ENCODE results near the gene ITGAE.

Gene ITGAE

GRCh38 chr17:3766779-3767178, 34.2 kb downstream of the ITGAE start:
- DNase-seq (ENCODE audit: insufficient read length, low spot score) (no peak), FAIRE-seq (no peak)

- no peak for FAIRE-seq
Measured at GRCh38 chr17:3765981-3766380, 35.0 kb downstream of the ITGAE start.

DNA sequence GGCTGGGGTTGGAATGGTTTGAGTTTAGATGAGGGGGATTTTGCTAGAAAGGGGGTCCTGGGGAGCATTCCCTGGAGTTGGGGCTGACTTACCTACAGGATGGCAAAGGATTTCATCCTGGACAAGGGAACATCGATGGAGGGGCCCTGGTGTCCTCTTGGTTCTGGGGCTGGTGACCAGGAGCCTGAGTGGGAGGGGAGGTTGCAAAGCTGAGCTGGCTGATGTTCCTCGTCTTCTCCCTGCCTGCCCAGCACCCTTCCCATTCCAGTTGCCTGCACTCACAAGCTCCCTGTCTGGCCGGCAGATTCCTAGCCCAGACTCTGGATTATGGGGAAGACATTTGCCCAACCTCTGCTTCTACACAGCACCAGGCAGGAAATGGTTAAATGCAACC, 37.2 kb downstream of the ITGAE start:
- no peak for DNase-seq (ENCODE audit: insufficient read length, low spot score)
- FAIRE-seq = no peak

More at GRCh38 chr17:3765981-3766380, 35.0 kb downstream of the ITGAE start:
- no peak for DNase-seq (ENCODE audit: insufficient read length, low spot score)

DNA sequence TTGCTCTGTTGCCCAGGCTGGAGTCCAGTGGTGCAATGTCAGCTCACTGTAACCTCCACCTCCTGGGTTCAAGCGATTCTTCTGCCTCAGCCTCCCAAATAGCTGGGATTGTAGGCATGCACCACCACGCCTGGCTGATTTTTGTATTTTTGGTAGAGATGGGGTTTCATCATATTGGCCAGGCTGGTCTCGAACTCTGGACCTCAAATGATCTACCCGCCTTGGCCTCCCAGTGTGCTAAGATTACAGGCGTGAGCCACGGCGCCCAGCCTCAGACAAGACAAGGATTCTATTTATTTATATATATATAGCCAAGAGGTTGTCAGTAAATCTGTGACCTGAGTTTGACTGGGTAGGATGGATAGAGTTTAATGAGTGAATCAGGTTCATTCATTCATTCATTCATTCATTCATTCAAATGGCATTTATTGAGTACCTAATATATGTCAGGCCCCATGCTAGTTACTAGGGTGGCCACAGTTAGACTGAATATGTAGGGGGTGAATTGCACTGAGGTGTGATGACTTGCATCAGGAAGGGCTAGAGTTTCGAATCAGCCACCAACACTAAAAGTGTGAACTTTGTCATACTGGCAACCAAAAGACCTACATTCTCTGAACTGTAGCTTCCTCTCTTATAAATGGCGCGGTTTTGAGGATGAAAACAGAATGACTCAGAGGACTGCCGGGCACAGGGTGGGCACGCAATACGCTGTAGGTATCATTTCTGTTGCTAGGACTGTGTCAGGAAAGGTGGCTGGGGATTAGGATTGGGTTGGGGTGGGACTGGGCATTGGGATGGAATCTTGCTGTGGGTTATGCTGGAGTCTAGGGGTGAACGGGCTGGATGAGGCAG, 37.8 kb downstream of the ITGAE start:
- peak; percentile 100 for FAIRE-seq
- DNase-seq (ENCODE audit: insufficient read length, low spot score) = peak; percentile 76

DNA sequence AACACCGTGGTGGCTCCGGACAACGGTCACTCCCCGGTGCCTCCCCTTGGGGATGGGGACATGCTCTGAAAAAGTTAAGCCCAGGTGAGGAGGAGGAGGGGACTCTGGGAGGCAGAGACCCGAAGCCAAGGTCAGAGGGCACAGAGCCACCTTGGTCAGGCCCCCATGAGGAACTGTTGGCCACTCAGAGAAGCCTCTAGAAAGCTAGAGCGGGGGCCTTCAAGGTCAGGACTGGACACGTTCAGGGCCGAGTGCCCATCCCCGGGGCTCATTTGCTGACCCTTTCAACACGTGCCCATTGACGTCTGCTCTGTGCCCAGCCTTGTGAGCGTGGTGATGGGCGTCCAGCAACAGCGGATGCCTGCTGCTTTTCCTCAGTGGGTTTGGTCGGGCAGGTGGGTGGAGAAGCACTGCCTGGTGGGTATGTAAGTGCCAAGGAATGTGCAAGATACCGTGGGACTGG, 39.0 kb downstream of the ITGAE start:
- FAIRE-seq (no peak), DNase-seq (ENCODE audit: insufficient read length, low spot score) (no peak)

DNA sequence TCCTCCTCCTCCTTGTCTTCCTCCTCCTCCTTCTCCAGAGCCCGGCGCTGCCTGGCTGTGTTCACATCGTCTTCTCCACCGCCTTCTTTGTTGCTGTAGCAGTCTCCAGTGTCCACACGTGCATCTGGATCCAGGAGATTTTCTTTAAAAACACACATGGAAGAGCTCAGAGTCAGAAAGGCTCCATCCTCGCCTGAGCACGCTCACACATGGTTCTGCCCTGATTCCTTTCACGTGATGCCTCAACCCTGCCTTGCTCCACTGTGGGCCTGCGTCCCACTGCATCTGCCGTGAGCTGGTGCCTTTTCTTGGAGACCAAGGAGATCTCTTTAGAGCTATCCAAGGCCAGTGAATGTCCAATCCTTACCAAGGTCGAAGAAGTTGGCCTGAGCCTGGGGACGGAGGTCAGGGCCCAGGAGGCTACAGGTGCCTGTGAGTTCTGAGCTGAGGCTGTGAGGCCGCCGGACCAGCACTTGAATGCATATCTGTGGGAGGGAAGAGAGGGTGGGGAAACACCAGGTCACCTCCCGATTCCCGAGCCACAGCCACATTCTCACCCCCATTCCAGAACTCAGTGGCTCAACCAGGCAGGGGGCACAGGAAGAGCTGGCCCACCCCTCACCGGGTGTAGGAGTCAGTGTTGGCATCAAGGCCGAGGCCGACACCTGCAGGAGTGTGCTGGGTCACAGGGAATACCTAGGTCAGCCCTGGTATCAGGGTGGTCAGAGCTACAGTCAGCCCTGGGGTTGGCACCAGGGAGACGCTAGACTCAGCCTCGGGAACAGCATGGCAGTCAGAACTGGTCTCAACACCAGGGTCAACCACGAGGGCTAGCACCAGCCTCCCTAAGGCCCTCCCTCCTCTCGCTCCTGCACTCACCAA, 39.7 kb downstream of the ITGAE start:
- DNase-seq (ENCODE audit: insufficient read length, low spot score) = no peak
- no peak for FAIRE-seq

GRCh38 chr17:3759597-3760216, 41.3 kb downstream of the ITGAE start:
- no peak for DNase-seq (ENCODE audit: insufficient read length, low spot score)
- no peak for FAIRE-seq

DNA sequence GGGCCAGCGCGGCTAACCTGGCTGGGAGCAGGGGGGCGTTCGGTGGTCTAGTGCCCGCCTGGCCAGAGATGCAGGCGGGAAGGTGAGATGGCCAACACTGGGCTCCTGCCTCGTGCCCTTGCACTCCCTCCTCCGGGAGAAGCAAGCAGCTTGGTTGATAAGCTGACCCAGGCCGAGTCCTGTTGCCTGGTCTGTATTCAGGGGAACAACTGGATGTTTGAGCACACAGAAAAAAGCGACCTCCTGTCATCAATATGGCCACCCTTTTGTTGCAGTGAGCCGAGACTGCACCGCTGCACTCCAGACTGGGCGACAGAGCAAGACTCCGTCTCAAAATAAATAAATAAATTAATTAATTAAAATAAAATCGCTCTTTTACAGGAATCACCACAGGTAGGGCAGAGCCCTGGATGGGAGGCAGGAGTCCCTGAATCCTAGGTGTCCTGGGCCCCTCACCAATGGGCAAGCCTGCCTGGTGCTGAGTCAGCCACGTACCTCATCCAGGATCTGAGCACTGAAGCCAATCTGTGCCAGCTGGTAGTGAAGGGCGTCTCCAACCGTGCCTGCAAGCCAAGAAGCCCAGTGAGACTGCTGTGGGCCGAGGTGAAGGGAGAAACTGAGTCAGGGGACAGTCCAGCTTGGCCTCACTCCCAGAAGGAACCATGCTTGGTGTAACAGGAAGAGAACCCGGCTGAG, 45.5 kb downstream of the ITGAE start:
- DNase-seq (ENCODE audit: insufficient read length, low spot score) (no peak), FAIRE-seq (no peak)

DNA sequence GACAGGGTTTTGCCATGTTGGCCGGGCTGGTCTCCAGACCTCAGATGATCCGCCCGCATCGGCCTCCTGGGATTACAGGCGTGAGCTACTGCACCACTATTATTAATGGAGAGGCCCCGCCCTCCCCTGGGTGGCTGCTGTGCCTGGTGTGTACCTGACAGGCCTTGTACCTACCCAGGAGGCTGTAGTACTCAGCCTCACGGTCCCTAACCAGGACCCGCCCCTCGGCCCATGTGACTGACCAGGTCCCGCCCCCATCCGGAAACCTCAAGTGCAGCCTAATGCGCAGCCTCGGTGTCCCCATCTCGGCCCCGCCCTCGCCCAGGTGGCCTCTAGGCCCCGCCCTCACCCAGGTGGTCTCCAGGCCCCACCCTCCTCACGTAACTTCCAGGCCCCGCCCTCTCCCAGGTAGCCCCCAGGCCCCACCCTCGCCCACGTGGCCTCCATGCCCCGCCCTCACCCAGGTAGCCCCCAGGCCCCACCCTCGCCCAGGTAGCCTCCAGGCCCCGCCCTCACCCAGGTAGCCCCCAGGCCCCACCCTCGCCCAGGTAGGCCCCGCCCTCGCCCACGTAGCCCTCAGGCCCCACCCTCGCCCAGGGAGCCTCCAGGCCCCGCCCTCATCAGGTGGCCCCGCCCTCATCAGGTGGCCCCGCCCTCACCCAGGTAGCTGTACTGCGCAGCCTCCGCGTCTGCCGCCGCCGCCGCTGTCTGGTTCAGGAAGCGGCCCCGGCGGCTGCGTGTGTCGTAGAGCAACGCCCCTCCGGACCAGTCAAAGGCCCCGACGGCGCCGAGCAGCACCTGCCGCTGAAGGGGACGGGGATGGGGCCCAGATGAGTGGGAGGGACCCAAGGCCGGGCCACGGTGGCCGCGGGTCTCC, 46.3 kb downstream of the ITGAE start:
- FAIRE-seq = no peak
- peak; percentile 60 for DNase-seq (ENCODE audit: insufficient read length, low spot score)

DNA sequence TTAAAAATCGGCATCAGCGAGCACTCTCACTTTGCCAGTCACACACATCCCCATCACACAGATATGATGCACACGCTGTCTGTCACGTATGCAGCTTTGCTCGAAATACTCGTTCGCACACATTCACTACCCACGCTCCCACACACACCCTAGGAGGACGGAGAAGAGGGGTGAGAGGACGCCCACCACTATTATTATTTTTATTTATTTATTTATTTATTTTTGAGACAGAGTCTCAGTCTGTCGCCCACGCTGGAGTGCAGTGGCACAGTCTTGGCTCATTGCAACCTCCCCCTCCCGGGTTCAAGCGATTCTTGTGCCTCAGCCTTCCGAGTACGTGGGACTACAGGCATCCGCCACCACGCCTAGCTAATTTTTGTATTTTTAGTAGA, 46.9 kb downstream of the ITGAE start:
- no peak for FAIRE-seq

DNA sequence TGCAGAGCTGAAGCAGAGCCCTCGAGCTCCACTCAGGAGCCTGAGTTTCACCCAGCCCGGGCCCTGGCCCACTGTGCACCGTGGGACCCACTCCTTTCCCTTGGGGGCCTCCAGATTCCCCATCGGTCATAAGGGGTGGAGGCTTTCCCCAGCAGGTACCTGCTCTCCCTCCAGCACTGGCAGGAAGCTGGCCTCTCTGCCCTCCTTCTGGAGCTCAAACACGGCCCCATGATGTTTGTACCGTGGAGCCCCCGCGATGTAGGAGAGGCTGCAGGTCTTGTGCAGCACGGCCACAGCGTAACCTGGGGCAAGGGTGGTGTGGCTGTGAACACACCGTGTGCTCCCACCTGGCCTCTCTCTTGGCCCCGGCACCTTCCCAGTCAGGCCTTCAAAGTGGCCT, 47.4 kb downstream of the ITGAE start:
- no peak for FAIRE-seq
- no peak for DNase-seq (ENCODE audit: insufficient read length, low spot score)

More for the DNA sequence above, 46.9 kb downstream of the ITGAE start:
- no peak for DNase-seq (ENCODE audit: insufficient read length, low spot score)

- FAIRE-seq = no peak
- no peak for DNase-seq (ENCODE audit: insufficient read length, low spot score)
Measured at GRCh38 chr17:3751836-3752235, 49.2 kb downstream of the ITGAE start.

- DNase-seq (ENCODE audit: insufficient read length, low spot score) = no peak
- FAIRE-seq = no peak
Measured at GRCh38 chr17:3750926-3751325, 50.1 kb downstream of the ITGAE start.

GRCh38 chr17:3750296-3750695, 50.7 kb downstream of the ITGAE start:
- DNase-seq (ENCODE audit: insufficient read length, low spot score) (no peak), FAIRE-seq (no peak)

DNA sequence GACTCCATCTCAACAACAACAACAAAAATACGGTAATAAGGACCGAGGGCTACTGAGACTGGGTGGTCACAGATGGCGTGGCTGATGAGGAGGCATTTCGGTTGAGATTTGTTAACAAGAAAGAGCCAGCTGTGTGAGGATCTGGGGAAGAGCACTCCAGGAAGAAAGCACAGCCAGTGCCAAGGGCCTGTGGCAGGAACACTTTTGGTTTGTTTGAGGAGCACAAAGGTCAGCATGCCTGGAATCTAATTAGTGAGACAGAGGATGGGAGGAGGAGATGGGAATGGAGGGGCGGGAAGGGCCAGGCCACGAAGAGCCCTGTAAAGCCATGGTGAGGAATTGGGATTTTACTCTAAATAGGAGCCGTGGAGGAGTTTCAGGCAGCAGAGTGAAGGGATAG, 52.4 kb downstream of the ITGAE start:
- DNase-seq (ENCODE audit: insufficient read length, low spot score) = no peak
- FAIRE-seq = no peak

DNA sequence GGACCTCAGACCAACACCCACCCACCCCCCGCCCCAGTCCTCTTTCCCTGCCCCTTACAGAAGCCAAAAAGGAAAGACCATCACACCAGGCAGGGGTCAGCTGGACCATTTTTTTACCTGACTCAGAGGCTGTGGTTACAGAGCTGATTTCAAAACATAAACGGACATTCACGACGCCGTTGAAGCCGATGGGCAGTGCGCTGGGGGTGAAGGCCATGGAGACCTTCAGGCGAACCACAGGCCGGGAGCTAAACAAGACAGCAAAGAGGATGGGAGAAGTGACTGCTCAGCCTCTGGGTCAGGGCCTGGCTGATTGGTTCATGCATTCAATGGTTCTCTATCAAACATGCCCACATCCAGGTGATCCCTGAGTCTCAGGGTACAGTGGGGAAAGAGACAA, 53.2 kb downstream of the ITGAE start:
- DNase-seq (ENCODE audit: insufficient read length, low spot score) = no peak
- no peak for FAIRE-seq

GRCh38 chr17:3745071-3745470, 55.9 kb downstream of the ITGAE start:
- FAIRE-seq (no peak), DNase-seq (ENCODE audit: insufficient read length, low spot score) (no peak)

GRCh38 chr17:3744014-3744413, 57.0 kb downstream of the ITGAE start:
- DNase-seq (ENCODE audit: insufficient read length, low spot score) (no peak), FAIRE-seq (no peak)

GRCh38 chr17:3740611-3741073, 60.3 kb downstream of the ITGAE start:
- DNase-seq (ENCODE audit: insufficient read length, low spot score) (no peak), FAIRE-seq (peak; percentile 77)

Data from GM19239 (cell line).